GM21825 (cell line): ENCODE results near the gene UBE2R2.
"Not testable (repeated sequence)": the region's sequence is repeated elsewhere in the genome, so short reads cannot be mapped to it uniquely, and the experiment has no call there.

Experiments
- ATAC-seq: cut with Tn5 transposase; IDR thresholded peaks from one replicate; pipeline ENCODE4 v1.9.1; 2021; ENCODE audit warnings: mild to moderate bottlenecking, moderate library complexity; ENCODE audit not compliant: unreplicated experiment

Gene UBE2R2

DNA sequence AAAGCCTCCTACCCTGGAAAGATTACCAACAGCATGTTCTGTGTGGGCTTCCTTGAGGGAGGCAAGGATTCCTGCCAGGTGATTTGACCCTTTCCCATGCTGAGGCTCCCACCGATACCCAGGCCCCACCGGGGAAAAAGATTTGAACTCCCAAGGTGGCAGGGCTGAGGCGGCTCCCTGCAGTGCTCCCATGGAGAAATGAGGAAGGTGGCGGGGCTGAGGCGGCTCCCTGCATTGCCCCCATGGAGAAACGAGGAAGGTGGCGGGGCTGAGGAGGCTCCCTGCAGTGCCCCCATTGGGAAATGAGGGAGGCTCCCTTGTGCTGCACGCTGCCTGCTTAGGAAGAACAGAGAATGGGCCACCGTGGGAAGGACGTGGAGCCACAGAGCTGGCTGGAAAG is 18.4 kb upstream of the UBE2R2 start:
- no peak for ATAC-seq

DNA sequence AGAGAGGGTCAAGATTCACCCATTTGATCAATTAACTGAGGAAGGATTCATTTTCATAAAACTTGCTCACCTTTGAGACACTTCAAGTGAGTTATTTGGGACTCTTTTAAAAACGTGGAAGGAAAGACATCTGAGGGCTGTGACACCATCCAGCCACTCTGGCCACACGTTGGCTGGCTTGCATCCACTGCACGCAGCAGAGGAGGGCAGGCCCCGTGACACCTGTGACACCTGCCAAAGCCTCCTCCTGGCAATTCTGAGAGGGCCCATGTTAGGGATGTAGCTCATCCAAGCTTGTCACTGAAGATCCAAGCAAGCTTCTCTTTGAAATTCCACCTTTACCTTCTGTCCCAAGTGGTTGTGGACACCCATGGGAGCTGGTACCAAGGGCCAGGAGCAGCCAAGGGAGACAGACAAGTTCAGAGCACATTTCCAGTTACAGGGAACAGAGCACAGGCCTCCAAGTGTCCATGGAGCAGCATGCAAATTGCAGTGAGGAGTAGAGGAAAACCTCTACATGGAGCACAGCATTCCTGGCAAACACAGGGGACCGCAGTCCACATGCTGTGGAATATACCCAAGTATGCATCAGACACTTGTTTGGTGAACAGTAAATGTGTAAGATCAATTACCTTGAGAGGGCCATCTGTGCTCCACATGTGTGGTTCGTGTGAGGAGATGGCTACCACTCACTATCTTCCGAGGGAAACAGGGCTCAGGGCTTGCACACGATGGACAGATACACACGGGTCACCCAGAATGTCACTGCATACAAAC is 16.8 kb upstream of the UBE2R2 start:
- no peak for ATAC-seq

DNA sequence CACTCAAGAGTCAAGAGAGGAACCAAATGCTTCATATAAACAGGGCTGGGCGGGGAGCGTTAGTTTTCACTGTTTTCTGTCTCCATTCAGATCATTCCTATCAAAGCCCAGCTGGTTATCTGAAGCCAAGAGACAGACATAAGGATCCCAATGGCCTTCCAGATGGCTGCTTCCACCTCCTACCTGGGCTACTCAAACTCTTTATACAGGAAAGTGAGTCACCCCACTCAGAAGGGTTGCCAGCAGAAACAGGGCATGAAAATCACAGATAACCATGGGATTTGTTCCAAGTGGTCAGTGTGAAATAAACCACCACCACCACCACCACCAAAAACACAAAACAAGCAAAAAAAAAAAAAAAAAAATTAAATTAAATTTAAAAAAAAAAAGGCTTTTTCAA is 16.1 kb upstream of the UBE2R2 start:
- no peak for ATAC-seq

- ATAC-seq = not testable (repeated sequence)
These were observed 14.9 kb upstream of the UBE2R2 start for GRCh38 chr9:33801943-33802500.

DNA sequence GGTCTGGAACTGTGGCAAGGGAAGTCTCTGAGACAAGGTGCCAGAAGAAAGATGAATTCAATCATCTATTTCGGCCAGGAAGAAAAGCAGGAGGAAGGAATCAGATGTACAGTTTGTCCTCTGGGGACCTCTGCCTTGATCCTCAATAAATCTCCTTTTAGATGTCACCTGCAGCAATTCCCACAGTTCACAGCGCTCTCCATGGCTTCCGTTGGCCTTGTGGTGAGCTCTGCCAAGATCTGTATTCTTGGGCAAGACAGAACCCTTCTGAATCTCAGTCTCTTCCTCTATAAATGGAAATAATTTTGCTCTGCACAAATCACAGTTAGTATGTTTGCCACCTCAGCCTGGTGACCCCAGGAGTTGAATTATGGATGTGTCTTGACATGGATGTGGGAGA is 12.8 kb upstream of the UBE2R2 start:
- ATAC-seq = not testable (repeated sequence)

DNA sequence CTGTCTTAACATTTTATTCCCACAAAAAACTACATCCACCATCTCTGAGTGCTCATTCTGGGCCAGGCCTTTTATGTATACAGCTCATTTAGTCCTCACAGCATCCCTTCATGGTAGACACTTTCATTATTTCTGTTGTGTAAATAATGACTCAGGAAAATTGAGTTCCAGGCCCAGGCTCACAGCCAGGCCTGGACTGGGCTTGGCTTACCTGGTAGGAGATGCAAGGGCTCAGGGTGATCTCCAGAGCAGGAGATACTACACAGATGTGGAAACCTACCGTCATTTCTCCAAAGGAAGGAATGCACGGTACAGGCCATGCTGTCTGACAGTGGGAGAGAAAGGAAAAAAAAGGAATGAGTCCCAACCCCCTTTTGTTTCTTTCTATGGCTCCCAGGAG is 9.8 kb upstream of the UBE2R2 start:
- not testable (repeated sequence) for ATAC-seq

DNA sequence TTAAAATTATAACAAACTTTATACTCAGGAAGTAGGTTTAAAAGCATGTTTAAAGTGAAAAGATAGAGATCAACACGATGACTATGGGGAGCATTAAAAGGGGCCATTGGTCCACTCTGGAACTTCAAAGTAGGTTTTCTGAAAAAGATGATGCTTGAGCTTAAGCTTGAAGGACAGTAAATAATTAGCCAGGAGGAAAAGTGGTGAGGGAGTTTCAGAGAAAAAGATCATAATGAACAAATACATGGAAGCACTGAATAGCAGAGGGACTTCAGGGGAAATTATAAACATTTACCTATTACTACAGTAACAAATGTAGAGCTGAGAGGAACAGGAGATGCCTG is 8.0 kb upstream of the UBE2R2 start:
- not testable (repeated sequence) for ATAC-seq

- no peak for ATAC-seq
These were observed 7.5 kb upstream of the UBE2R2 start for GRCh38 chr9:33809506-33809905.

DNA sequence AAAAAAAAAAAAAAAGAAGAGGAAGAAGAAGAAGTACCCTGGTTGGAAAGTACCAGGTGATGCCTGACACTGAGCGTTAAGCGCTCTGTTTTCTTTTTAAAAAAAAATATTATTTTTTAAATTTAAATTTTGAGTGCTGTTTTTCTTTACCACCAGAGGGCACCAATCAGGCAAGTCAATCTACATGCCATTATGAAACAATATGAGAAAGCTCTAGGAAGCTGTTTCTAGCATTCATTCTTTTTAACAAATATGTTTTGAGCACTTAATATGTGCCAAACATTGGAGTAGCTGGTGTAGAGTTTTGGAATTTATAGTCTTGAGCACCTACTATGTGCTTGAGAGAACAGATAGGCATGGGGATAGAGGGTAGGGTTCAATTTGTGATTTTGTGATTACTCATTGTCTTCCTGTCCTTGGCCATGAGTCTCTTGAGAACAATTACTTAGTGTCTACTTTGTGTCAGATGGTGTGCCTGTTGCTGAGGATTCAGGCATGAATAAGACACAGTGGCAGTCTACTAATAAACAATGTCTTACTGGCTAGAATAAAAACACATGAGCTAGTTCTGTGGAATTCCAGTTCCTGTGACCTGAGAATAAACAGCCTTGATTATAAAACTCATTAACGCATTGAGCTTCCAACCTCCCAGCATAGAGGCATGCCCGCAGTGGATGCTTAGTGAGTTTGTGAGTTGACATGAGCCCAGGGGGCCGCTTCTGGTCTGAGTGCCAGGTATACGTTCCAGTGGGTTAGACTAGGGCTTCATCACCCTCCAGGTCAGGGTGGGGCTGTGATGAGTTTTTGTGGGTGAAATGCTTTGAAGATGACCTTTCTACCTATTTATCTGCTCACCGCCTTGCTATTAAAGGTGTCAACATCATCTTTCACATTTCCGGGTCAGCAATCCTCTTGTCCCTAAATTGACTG is 3.0 kb upstream of the UBE2R2 start:
- ATAC-seq = no peak

DNA sequence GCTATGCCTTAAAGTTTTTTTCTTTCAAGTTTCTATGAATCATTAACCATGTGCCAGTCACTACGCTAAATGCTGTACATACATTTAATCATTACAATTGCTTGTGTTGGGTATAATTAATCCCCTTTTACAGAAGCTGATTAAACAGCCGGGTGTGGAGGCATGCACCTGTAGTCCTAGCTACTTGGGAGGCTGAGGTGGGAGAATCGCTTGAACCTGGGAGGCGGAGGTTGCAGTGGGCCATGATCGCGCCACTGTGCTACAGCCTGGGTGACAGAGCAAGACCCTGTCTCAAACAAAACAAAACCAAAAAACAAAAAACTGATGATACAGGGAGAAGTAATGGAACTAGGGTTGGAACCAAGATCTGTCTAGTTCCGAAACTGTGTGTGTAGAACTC is 1.2 kb upstream of the UBE2R2 start:
- ATAC-seq = no peak

DNA sequence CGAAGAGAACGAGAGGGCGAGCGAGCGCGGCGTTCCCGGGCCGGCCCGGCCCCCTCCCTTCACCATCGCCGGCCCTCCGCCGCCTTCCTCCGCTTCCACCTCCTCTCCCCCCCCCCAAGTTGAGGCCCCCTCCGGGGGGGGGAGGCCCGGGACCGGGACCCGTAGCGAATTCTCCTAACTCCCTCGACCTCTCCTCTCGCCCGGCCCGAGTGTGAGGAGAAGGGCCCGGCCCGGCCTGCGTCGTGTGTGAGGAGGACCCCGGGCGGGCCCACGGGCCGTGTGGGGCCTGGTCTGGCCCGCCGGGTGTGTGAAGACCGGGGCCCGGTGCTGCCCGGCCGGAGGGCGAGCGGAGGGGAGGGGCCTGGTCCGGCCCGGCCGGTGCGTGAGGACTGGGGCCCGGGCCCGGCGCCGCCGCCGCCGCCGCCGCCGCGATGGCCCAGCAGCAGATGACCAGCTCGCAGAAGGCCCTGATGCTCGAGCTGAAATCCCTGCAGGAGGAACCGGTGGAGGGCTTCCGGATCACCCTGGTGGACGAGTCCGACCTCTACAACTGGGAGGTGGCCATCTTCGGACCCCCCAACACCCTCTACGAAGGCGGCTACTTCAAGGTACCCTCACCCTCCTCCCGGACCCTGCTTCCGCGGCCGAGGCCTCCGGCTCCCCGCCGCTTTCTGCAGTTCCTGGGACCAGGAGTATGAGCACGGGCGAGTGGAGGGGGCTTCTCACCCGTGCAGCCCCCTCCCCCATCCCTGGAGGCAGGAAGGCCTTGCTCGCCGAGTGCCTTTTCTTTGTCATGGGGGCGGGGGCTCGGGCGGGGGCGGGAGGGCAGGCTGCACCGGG is 587 bp downstream of the UBE2R2 start:
- peak; percentile 15 for ATAC-seq

DNA sequence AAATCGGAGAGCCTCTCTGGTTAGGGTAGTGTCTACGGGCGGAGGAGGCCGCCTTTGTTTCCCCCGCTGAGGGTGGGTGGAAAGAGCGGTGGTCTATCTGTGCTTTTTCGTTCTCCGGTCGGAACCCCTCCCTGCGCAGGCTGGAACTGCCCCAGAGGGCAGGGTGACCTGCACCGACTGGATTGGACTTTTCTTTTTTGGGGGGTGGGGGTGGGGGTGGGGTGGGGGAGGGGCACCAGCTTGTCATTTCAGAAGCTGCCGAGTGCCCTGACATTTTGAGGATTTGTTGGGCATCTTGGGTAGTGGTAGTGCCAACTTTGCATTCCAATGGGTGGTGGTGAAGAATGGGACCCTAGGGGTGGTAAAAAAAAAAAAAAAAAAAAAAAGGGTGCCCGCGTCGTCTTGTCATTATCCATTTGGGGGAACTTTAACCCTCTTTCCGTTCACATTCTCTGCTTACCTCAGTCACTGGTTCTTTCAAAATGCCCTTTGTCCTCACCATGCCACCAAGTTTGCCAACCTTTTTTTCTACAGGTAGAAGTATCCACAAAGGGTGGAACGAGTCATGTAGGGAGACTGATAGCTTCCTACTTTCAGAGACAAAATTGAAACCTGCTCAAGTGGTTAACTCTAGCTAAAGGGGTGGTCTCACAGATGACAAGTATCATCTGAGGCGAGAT is 1.3 kb downstream of the UBE2R2 start:
- ATAC-seq = no peak

DNA sequence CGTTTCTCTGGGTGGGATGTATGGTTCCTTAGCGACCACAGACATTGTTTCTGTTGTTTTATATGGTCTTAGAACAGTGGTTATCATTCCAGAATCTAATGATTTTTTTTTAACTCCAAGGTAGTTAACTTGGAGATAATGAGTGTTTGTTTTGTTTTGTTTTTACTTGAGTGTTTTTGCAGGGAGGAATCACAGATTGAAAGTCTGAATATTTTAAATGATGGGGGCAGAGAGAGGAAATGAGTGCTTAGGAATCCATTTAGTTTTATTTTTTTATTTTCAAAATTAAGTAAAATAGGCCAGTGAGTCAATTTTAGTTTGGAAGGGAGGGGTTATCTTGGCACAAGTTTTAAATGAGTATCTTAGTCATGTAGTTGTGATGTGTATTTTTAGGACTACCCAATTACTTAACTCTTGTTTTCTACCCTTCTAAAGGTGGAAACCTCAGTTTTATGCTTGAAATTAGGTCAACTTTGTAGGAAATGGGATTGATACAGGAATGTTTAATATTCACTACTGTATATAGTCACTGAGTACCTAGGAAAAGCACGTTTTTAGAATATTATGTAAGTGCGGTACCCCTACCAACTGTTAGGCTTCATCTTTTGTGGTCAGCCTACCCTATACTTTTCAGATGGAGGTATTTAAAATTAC is 2.0 kb downstream of the UBE2R2 start:
- no peak for ATAC-seq

GRCh38 chr9:33820231-33820745 is 3.3 kb downstream of the UBE2R2 start:
- ATAC-seq = no peak

DNA sequence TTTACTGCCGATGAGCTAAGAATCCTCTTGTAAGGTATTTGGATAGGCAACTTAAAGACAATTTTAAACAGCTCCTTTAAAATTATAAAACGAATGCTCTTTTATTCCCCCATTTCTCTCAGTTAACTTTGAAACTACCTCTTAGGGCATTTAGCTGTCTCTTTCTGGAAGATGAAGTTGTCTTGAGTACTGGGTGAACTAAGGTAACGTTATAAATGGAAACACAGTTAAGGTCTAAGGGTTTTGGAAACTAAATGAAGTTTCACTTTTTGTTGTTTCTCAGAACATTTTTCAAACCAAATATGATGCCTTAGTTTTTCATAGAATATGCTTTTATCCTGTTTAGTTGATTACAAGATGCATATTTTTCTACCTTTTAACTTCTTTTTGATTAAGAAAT is 6.8 kb downstream of the UBE2R2 start:
- no peak for ATAC-seq

- not testable (repeated sequence) for ATAC-seq
These were observed 10.3 kb downstream of the UBE2R2 start for GRCh38 chr9:33827285-33827684.

DNA sequence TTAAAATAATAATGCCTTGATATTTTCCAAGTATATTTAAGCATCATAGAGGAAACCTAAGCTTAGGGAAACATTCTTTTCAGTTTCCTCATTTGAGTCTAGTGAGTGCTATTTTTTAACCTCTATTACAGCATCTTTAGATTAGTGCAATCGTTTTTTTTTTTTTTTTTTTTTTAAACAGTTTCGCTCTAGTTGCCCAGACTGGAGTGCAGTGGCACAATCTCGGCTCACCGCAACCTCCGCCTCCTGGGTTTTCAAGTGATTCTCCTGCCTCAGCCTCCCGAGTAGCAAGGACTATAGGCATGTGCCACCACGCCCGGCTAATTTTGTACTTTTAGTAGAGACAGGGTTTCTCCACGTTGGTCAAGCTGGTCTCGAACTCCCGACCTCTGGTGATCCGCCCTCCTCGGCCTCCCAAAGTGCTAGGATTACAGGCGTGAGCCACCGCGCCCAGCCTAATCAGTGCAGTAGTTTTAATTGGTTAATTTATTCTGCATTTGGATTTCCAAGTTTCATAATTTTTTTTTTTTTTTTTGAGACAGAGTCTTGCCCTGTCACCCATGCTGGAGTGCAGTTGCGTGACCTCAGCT is 12.8 kb downstream of the UBE2R2 start:
- not testable (repeated sequence) for ATAC-seq

DNA sequence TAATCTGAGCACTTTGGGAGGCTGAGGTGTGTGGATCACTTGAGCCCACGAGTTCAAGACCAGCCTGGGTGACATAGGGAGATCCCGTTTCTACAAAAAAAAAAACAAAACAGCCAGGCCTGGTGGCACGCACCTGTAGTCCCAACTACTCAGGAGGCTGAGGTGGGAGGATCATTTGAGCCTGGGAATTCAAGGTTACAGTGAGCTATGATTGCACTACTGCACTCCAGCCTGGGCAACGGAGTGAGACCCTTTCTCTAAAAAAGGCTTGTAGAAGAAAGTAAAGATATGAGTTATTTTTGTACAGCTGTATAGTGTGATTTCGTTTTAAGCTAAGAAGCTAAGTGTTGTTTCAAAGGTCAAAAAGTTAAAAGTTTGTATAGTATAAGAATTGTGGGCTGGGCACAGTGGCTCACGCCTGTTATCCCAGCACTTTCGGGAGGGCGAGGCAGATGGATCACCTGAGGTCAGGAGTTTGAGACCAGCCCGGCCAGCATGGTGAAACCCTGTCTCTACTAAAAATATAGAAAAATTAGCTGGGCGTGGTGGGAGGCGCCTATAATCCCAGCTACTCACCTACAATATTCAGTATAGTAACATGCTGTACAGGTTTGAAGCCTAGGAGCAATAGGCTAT is 18.8 kb downstream of the UBE2R2 start:
- ATAC-seq = no peak

DNA sequence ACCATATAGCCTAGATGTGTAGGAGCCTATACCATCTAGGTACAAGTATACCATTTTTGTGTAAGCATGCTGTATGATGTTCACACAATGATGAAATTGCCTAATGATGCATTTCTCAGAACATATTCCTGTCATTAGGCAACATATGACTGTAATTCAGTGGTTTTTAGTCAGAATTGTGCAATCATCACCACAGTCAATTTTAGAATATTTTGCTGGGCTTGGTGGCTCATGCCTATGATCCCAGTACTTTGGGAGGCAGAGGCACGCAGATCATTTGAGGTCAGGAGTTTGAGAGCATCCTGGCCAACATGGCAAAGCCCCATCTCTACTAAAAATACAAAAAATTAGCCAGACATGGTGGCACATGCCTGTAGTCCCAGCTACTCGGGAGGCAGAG is 19.3 kb downstream of the UBE2R2 start:
- not testable (repeated sequence) for ATAC-seq
